Hematopoietic multipotent progenitor cell treated with erythropoietin and hydrocortisone succinate and interleukin-3 and kit ligand, for 4 days (in vitro differentiated cells): ENCODE results near the gene AUTS2.
A peak's percentile ranks its signal among the peaks of the same experiment; 100 is the strongest.

ENCODE experiments used
- DNase-seq: peaks from one replicate; pipeline ENCODE4 v3.0.0-alpha.2; 2015

The AUTS2 gene

DNA sequence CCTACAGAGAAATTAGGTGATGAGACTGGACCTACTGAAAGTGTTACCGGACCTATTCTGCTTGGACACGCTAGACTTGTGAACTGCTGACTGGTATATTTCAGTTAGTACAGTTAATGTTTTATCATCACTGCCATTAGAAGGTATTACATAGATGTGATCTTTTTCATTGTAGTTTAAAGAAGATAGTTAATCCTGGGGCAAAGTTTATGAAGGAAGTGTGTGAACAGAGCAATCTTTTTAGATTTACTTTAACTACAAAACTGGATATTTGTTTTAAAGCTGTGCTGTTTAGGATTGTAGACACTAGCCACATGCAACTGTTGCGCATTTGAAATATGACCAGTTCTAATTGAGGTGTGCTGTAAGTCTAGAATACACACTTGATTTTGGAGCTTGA, 446.7 kb downstream of the AUTS2 start:
- DNase-seq: no peak

DNA sequence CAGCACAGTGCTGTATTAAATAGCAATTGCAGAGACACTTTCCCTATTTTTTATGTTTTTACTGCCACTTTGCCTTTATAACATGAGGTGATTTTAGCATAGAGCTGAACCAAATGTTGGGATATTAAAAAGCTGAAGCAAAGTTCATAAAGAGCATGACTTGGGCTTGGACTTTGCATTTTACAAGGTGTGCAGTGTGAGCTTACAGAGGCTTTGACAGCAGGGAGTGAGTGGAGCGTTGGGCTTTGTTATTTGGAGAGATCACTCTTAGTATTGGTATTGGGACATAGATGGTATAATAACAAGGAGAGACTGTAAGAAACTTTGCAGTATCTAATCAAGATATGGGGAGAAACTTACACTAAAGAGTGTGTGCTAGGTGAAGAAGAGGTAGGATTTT, 449.1 kb downstream of the AUTS2 start:
- DNase-seq: no peak

DNA sequence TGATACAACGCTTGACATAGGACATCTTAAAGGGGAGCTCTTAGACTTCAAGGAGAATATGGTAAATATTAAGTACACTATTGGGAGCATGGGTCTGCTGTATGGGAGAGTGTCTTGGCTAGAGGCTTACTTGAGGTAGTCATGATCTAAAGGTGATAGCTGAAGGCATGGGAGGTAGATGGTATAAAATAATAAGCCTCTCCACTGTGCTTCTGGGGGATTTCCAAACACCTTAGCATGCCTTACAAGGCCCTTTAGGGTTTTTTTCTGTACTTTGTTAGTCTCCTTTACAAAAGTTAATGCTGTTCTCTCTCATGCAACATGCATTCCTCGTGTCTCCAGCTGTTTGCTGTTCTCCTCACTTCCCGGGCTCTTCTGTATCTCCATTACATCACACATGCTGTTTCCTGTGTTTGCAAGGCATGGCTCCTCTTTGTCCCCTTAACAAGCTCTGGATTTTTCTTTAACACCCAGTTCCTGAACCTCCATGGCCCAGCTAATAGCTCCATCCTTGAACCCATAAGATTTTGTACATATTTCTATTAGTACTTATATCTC, 449.7 kb downstream of the AUTS2 start:
- no peak for DNase-seq

DNA sequence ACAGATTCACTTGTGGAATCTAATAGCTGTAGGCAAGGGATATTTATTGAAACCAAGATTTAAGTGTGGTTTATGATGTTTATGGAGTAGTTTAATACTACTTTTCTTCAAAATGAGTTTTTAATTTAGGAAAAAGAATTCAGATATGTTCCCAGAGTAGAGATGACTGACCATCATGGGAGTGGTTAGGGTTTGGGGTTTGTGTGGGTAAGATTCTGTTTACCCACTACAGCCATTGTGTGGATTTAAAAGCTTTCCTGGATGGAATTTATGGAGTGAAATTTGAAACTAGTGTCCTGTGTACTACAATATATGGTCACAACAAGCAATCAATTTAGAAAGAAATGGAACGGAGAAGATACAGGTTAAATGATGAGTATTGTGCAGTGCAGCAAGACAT, 453.5 kb downstream of the AUTS2 start:
- DNase-seq: no peak

DNA sequence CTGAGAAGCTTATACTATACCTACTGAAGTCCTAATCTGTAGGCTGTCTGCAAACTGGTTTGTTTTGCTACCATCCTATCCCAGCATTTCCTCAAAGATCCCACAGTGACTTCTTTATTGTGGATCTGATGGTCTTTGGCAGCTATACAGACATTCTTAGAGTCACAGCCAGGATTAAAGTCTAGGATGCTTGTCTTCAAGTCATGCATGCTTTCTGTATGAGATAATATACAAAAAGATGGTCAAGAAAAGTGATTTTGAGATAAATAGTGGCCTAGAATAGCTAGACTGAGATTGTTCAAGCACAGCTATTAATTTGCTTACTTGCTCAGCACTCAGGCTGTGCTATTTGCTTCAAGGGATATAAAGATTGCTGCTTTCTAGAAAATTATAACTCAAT, 454.4 kb downstream of the AUTS2 start:
- DNase-seq: no peak

DNA sequence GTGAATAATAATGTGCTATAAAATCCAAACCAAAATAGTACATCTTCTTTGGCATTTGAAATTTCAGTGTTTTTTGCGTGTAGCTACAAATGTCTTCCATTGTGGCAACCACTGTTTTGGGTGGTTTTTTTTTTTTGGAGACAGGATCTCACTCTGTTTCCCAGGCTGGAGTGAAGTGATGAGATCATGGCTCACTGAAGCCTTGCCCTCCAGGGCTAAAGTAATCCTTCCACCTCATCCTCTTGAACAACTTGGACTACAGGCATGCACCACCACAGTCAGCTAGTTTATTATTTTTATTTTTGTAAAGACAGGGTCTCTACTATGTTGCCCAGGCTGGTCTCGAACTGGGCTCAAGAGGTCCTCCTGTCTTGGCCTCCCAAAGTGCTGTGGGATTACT, 455.1 kb downstream of the AUTS2 start:
- DNase-seq: no peak

DNA sequence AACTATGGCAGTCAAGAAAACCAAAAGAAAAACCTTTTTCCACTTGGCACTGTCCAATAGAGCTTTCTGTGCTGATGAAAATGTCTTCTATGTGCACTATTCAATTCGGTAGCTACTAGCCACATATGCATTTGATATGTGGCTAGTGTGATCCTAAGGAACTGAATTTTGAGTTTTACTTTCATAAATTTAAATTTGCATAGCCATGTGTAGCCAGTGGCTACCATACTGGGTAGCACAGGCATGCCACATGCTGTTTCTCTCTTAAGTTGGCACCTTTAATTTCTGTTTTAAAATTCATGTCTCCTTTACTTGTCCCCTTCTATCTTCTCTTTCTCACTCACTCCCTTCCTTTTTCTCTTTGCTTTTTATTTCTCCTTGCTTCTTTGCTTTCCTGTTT, 455.7 kb downstream of the AUTS2 start:
- DNase-seq: no peak

DNA sequence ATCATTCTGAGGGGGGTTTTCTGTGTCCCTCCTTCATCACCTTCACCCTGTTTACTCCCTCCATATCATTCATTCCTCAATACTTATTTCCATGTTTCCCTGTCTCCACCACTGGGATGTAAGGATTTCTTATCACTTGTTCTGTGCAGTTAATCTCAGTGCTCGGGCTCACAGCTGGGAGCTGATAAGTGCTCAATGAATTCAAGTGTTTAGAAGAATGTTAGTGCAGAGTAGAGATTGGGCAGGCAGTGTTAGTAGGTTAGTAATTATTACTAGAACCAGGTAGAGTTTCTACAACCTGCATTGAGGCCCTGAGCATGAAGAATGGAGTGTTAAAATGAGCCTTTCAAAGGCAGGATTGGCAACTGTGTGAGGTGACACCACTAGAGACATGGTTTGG, 458.1 kb downstream of the AUTS2 start:
- DNase-seq: no peak

DNA sequence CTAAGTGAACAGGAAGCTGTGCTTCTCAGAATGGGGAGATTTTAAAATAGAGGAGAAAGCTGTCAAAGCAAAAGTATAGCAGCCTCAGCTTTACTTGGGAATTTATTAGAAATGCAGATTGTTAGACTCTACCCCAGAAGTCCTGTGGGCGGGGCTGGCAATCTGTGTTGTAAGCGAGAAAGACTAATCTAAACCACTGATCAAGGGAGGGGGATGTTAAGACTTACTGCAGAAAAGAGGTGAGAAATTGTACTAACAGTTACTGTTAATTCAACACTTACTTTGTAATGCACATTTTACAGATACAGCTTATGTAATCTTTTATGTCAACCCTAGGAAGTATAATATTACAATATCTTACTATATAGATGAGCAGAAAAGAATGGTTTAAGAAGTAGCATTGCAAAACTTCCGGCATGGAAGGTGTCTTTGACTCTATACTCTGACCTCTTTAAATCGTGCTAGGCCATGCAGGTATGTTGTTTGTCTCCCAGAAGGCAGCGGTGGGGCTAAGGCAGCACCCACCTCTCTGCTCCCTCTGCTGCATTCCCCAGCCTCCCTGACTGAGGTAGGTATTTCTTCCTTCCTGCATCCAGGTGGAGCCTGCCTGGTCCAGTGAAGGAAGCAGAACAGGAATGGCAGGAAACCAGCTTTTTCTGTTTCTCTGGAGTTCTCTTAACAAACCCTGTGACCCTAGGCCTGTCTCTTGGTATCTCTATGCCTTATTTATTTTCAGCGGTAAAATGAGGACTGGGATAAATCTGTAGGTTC, 462.2 kb downstream of the AUTS2 start:
- DNase-seq: peak; percentile 62

DNA sequence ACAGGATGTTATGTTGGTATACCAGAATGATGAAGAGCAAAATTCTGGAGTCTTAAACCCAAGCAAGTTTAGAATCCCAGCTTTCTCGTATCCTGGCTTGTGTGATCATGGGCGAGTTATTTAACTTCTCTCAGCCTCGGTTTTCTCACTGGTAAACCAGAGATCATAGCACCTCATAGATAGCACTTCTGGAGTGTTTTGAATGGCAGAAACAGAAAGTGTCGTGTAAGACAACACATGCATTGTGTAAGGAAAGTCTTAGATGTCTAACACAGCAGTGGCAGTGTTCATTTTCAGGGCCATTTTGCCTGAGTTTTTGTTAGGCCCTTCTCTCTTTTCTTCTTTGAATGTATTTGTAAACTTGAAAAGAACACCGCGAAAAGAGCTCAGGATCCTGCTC, 465.1 kb downstream of the AUTS2 start:
- DNase-seq: no peak

DNA sequence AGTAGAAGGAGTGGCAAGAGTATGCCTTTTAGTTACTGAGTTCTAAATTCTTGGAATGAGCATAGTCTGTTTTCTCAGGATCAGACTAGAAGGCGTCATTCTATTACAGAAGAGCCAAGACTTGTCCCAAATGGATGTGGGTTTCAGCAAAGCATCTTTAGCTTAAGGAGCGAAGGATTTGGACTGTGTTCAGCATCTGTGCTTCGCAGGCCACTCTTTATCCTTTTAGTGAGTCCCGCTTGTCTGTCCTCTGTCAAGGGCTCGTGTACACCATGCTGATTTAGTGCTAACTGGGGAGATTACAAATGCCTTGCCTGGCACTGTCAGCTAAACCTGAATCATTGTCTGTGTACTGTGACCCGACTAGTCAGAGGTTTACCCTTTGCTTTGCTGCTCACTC, 465.7 kb downstream of the AUTS2 start:
- no peak for DNase-seq

DNA sequence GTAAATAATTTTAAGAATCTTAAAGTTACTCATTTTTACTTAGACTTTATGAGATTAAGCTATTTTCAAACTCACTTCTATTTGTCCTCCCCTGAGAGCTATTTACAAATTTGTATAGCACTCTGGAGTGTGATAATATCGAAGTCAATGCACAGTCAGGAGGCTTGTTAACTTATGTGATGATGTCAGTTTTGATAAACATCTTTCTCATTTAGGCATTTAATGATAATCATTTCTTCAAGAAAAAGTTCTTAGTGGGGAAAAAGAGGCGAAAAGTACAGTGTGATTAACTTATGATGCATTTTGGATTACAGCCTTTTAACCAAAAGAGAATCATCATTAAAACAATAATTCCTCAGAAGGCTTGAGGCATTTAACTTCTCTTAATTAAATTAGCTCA, 468.6 kb downstream of the AUTS2 start:
- no peak for DNase-seq

DNA sequence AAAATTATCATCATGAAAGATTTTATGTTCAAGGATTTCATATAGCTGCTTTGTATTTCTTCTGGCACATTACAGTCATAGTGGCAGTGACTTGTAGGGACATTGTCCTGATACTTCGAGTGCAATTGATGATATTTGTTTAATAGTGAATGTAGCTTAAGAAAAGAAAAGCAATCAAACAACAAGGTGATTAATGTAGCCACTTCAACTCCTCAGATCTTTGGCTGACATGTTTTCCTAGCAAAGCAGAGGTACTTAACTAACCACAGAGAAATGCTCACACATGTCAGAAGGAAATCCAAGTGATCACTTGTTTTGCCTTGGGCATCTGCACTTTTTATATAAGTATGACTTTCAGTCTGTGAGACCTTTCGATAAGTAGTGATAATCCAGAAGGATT, 470.3 kb downstream of the AUTS2 start:
- DNase-seq: no peak

DNA sequence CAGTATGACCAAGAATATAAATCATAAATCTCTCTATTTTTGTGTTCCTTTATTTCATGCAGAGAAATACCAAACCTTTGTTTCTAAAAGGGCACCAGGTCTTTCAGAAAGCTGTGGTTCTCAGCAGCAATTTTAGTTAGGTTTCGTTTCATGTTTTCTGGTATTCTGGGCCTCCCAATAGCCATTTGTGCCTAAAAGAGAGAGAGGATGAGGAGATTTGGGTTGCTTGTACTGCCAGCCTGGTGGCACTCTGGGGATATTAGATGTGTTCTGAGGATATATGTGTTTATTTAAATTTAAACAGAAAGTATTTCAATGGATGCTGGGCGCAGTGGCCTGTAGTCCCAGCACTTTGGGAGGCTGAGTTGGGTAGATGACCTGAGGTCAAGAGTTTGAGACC, 471.7 kb downstream of the AUTS2 start:
- DNase-seq: no peak

DNA sequence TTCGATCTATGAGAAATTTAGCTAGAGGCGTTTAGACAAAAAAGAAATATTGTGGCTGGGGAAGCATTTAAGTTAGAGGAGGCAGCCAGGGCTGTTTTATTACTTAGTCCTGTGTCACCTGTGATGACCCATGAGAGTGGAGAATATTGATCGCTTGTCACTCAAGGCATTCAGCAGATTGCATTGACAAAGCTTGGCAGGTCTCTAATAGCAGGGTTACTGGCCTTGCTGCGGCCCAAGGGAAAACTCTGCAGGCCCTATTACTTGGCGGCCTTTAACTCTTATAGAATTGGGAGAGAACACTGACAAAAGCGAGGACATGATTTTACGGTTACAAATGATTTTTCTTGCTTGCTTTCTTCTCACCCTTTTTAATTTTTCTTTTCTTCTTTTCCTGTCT, 473.5 kb downstream of the AUTS2 start:
- DNase-seq: no peak

DNA sequence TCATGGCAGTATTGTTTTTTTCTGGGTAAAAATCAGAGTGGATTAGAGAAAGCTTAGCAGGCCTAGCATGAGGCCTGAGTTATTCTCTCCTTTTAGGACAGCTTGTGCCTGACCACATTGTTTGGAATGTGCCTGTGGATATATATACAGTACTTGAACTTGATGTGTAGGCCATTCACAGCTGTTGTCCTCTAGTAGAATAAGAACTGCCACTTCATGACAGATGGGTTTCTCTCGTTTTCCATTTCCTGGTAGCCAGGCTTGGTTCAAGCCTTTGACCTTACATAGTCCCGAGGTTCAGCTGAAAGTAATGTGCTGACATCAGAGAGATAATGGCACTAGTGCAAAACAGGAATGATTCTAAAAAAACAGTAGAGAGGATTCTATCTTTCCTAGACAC, 473.9 kb downstream of the AUTS2 start:
- DNase-seq: no peak

DNA sequence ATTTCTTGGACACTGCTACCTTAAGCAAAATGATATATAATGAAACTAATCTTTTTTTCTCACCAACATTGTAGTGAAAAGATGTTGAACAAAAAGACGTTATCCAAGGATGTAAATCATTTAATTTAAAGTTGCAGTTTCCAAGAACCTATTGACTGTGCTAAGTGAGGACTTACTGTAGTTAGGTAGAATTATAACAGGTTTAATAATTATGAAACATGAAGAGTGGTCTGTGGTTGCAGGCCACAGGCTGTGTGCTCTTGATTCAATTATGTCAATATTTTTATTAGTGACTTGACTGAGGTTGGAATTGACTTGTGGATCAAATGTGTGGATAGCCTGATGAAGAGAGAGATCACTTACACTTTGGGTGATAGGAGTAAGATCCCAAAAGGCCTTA, 478.1 kb downstream of the AUTS2 start:
- no peak for DNase-seq

DNA sequence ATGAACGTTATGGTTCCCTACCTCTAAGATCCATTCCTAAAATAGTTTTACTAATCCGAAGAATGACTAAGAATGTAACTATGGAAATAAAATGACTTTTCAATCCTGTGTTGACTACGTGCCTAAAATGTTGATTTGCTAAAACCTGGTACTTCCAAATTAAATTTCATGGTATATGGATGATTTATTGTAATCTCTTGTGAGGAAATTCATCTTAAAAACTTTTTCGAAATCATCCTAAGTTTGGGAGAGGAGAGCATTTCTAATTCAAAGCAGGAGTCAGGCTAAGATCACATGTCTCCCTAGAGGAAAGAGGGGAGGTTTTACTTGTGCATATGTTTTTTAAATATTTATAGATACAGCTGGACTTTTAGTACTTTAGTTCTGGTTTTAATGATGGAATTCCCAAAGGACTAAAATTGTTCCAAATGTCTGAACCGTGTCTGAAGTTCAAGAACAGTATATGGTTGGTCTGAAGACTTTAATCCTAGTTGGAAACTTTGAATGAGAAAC, 483.9 kb downstream of the AUTS2 start:
- no peak for DNase-seq

DNA sequence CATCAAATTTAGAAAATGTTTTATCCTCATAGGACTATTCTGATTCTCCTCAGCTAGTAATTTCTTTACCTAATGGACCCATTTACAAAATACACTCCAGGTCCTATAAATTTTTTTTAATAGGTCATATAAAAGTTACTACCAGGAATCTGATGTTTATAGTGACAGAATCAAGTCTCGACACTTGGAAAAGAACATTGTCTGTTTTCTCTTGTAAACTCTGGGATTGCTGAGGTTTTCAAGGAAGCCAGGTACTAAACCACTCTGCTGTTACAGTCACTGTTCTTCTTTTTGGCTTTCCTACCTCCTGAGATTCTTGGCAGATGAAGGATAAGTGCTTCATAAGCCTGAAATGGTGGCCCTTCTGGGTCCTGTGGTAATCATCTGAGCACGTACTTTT, 493.1 kb downstream of the AUTS2 start:
- no peak for DNase-seq

DNA sequence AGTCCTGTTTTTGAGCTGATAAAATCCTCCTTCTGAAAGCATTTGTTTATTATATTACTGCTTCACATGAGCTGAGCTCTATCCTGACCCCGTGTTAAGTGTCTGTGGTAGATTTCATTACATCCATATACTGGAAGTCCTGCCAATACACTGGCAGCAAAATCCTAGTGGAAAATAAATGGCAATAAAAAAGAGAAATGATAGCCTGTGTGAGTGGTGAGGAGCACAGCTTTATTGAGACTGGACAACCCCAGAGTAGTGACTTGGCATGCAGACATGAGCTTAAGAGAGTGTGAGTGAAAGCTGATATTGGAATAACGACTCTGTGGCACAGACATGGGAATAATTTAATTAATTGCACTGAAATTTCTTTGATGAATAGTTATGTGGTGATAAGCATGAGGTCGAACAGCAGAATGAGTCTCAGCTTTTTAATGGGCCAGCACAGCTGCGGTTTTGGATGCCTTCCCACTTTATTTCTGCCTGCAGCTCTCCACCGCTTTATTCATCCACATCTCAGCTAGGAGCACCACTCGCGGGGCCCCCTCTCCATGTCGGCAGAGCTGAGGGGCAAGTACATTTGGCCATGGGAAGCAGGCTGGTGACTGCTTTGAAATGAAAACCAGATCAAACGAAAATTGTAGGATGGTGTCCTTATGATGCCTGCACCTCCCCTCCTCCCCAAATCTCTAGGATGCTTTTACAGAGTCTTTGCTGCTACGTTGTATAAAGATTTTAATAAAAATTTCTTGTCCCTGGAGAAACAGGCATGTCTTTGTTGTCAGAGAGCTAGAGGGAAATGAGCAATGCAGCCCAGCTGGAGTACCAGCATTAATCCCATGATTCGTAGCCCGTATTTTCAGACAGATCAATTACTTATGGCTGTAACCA, 494.3 kb downstream of the AUTS2 start:
- DNase-seq: no peak

DNA sequence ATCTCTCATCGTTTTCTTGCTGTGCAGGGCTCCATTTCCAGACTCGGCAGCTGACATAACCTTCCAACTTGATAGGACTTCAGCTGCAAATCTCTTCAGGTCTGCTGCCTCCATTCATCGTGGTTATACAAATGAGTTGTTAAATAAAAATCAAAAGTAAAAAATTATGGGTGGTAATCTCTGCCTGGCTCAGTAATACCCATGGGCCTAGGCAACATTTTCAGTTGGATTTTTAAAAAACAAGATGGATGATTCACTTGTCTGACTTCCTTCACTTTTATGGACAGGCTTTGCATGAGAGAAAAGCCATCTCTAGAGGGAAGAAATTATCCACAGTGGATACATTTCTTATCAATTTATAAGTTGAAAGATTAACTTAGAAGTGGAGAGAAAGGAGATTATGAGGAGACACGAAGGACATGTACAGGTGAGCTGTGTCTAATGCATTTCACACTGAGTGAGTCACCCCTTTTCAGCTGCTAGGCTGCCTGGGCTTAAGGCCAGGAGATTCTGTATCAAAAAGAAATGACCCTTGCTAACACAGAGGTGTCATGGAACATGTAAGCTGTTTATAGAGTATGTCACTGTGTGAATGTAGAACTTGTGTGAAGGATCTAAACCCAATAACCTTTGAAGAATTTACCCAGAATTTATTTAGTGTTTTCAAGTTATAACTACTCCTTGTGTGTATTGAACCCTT, 495.1 kb downstream of the AUTS2 start:
- DNase-seq: no peak

DNA sequence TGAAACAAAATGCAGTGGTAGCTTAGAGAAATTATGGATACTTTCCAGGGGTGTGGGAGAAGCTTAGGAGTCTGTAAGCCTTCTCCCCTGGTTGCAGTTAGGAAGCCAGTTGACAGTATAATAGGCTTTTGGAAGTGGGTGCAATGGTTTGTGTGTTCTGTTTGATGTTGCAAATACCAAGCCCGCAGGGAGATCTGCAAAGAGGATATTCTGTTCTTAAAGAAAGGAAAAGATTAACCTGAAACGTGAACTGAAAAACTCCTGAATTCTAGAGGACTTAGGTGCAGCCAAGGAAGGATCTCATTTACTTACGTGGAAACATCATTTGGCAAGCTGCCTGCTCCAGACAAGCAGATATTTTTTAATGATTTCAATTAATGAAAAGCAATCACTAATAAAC, 496.6 kb downstream of the AUTS2 start:
- no peak for DNase-seq

DNA sequence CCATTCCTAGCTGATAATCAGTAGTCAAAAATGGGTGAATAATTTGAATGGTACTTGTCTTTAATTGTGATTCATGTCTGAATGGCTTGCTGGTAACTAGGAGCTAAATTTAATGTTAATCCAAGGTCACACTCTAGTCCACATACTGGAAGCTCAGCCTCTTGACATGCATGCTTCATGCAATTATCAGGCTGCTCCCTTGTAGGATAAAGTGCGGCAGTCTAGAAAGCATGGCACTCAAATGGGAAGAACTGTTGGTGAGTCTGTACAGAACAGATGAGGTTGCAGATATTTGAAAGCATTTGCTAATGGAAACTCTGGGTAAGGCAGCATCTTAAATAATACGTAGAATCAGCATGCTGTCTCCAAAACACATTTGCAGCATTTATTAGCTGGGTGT, 499.4 kb downstream of the AUTS2 start:
- no peak for DNase-seq
